DOHH2 (cell line): ENCODE results near the gene SAMD8.
"Not testable (repeated sequence)": the region's sequence is repeated elsewhere in the genome, so short reads cannot be mapped to it uniquely, and the experiment has no call there.

Experiments used
- H3F3A ChIP-seq: fragments of 200-600 bp; sonication (generic), shearing (Covaris generic); 2 replicates; pipeline ENCODE4 v1.6.0; 2016; ENCODE audit warnings: antibody characterized with exemption, mild to moderate bottlenecking; ENCODE audit not compliant: control insufficient read depth, insufficient read depth
- H3K27ac ChIP-seq: fragments of 200-600 bp; sonication (generic); 2 replicates; pipeline ENCODE4 v1.5.1; 2014; ENCODE audit warnings: low read depth, mild to moderate bottlenecking, low read length, moderate library complexity
- H3K27me3 ChIP-seq: fragments of 200-600 bp; sonication (generic); 2 replicates; pipeline ENCODE4 v1.6.1; 2014; ENCODE audit warnings: mild to moderate bottlenecking, low read length, mixed read lengths; ENCODE audit not compliant: control insufficient read depth
- H3K36me3 ChIP-seq: fragments of 200-600 bp; sonication (generic); 2 replicates; pipeline ENCODE4 v1.6.1; 2014; ENCODE audit warnings: mild to moderate bottlenecking, low read length, moderate library complexity, mixed read lengths; ENCODE audit not compliant: control insufficient read depth
- H3K4me1 ChIP-seq: fragments of 200-600 bp; sonication (generic); 2 replicates; pipeline ENCODE4 v1.6.1; 2014; ENCODE audit warnings: mild to moderate bottlenecking, low read length, mixed read lengths; ENCODE audit not compliant: control insufficient read depth
- H3K4me2 ChIP-seq: fragments of 200-600 bp; sonication (generic); 2 replicates; pipeline ENCODE4 v1.6.0; 2014; ENCODE audit warnings: mild to moderate bottlenecking, low read length, moderate library complexity
- H3K4me3 ChIP-seq: fragments of 200-600 bp; sonication (generic); 2 replicates; pipeline ENCODE4 v1.5.1; 2014; ENCODE audit warnings: mild to moderate bottlenecking, low read length, mixed read lengths
- H3K79me2 ChIP-seq: fragments of 200-600 bp; sonication (generic); 2 replicates; pipeline ENCODE4 v1.6.1; 2014; ENCODE audit warnings: mild to moderate bottlenecking, low read length, mixed read lengths; ENCODE audit not compliant: control insufficient read depth
- H3K9me2 ChIP-seq: fragments of 200-600 bp; sonication (generic); replicated peaks from 2 replicates; pipeline ENCODE4 v1.6.1; 2014; ENCODE audit warnings: mild to moderate bottlenecking, low read length, mixed read lengths; ENCODE audit not compliant: control insufficient read depth
- H3K9me3 ChIP-seq: fragments of 200-600 bp; sonication (generic); 2 replicates; pipeline ENCODE4 v1.6.1; 2014; ENCODE audit warnings: antibody characterized with exemption, low read length, mixed read lengths; ENCODE audit not compliant: control insufficient read depth, insufficient read depth
- H4K20me1 ChIP-seq: fragments of 200-600 bp; sonication (generic); 2 replicates; pipeline ENCODE4 v1.6.0; 2014; ENCODE audit warnings: low read depth, mild to moderate bottlenecking, antibody characterized with exemption, low read length, moderate library complexity; ENCODE audit not compliant: control insufficient read depth, insufficient read depth
- EZH2phosphoT487 ChIP-seq: fragments of 200-600 bp; sonication (generic); IDR thresholded peaks from 2 replicates; pipeline ENCODE4 v1.6.1; 2017; ENCODE audit warnings: borderline replicate concordance, mild to moderate bottlenecking, antibody characterized with exemption, low read length, moderate library complexity, mixed read lengths
- TF ChIP-seq, protein P1 (sequence below): fragments of 200-600 bp; sonication (generic); IDR thresholded peaks from one replicate; pipeline ENCODE4 v1.5.1; 2014; ENCODE audit warnings: antibody characterized with exemption, mild to moderate bottlenecking, low read depth, low read length; ENCODE audit not compliant: poor library complexity, severe bottlenecking

The SAMD8 gene

DNA sequence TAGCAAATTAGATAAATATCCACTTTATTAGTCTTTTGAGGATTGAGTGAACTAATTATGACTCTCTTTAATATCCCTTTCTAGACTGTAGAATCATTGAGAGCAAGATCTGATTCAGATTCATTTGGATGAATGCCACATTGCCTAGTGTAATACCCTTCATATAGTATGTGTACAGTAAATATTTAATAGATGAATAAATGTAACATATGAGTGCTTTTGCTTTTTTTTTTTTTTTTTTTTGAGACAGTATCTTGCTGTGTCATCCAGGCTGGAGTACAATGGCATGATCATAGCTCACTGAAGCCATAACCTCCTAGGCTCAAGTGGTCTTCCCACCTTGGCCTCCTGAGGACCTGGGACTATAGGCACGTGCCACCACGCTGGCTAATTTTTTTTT, 14.8 kb downstream of the SAMD8 start:
- peaks cover 23% of the 10 kb centered on the region for H3K4me1 ChIP-seq
- 0 out of 2 replicates have a peak, but pooled peaks cover 8% of the 10 kb centered on the region for H4K20me1 ChIP-seq
- no peak overlapping the region for H3K4me3 ChIP-seq
- H3K79me2 ChIP-seq: peaks cover 66% of the 10 kb centered on the region
- no peaks in the 10 kb centered on the region for H3K9me2 ChIP-seq
- H3F3A ChIP-seq: peaks cover 9% of the 10 kb centered on the region; the same call in 1 of the 2 replicates
- no peaks in the 10 kb centered on the region for H3K9me3 ChIP-seq
- H3K4me2 ChIP-seq: no peak overlapping the region
- H3K27me3 ChIP-seq: no peaks in the 10 kb centered on the region
- no peak overlapping the region for H3K27ac ChIP-seq
- no peaks in the 10 kb centered on the region; the same call in 1 of the 2 replicates for H3K36me3 ChIP-seq
- no peak for TF ChIP-seq EZH2phosphoT487
- TF ChIP-seq, protein P1, sequence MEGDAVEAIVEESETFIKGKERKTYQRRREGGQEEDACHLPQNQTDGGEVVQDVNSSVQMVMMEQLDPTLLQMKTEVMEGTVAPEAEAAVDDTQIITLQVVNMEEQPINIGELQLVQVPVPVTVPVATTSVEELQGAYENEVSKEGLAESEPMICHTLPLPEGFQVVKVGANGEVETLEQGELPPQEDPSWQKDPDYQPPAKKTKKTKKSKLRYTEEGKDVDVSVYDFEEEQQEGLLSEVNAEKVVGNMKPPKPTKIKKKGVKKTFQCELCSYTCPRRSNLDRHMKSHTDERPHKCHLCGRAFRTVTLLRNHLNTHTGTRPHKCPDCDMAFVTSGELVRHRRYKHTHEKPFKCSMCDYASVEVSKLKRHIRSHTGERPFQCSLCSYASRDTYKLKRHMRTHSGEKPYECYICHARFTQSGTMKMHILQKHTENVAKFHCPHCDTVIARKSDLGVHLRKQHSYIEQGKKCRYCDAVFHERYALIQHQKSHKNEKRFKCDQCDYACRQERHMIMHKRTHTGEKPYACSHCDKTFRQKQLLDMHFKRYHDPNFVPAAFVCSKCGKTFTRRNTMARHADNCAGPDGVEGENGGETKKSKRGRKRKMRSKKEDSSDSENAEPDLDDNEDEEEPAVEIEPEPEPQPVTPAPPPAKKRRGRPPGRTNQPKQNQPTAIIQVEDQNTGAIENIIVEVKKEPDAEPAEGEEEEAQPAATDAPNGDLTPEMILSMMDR: no peak

DNA sequence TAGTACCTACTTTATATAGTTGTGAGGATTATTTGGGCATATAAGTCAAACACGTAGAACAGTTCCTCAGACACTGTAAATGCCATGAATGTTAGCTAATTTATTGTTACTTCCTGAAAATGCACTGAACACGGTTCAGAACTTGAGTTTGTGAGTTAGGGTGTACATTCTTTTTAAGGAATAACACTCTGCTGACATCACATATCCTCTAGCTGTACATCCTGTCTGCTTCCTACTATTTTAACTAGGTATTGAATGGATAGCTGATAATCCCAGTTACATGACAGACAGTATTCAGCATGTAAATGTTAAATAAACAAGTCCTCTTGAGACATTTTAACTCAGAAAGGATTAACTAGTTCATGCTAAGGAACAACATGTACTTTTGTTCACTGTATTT, 16.0 kb downstream of the SAMD8 start:
- peaks cover 9% of the 10 kb centered on the region; the same call in 1 of the 2 replicates for H3F3A ChIP-seq
- no peak overlapping the region for H3K4me2 ChIP-seq
- TF ChIP-seq, protein P1: no peak
- TF ChIP-seq EZH2phosphoT487: no peak
- H3K27me3 ChIP-seq: no peaks in the 10 kb centered on the region
- H3K9me3 ChIP-seq: no peaks in the 10 kb centered on the region
- no peak overlapping the region for H3K4me3 ChIP-seq
- H3K36me3 ChIP-seq: no peaks in the 10 kb centered on the region; the same call in 1 of the 2 replicates
- H3K79me2 ChIP-seq: peaks cover 64% of the 10 kb centered on the region
- no peak overlapping the region for H3K27ac ChIP-seq
- 0 out of 2 replicates have a peak, but pooled peaks cover 7% of the 10 kb centered on the region for H4K20me1 ChIP-seq
- H3K9me2 ChIP-seq: no peaks in the 10 kb centered on the region
- peaks cover 23% of the 10 kb centered on the region for H3K4me1 ChIP-seq

DNA sequence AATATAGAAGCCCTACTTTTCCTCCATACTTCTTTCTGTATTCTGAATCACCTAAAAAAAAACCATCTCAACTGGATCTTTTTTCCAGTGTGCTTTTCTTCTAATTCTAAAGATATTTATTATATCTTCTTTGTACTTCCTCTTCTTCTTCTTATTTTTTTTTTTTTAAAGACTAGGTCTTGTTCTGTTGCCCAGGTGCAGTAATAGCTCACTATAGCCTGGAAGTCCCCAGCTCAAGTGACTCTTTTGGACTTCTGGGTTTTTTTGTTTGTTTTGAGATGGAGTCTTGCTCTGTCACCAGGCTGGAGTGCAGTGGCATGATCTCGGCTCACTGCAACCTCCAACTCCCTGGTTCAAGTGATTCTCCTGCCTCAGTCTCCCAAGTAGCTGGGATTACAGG, 17.5 kb downstream of the SAMD8 start:
- H3K79me2 ChIP-seq: peaks cover 65% of the 10 kb centered on the region
- not testable (repeated sequence) for H3K36me3 ChIP-seq

DNA sequence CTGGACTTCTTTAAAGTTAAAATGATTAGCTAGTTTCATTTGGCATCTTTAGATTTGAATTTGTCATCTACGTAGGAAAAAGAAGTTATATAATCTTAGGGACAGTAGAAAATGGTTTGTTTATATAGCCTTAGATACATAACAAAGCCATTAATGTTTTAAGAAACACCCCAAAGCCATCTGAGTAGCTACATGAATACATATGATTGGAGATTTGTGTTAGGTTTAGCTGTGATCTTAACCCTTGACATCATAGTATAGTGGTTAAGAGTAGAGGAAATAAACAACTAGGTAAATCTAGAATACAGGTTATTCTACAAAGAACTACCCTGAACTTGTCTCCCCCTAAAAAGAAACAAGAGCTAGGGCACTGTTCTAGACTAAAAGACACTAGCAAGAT, 18.1 kb downstream of the SAMD8 start:
- no peak for TF ChIP-seq EZH2phosphoT487
- TF ChIP-seq, protein P1: no peak
- Histone ChIP-seq H3K9me3 (no peaks in the 10 kb centered on the region), H3F3A (peaks cover 9% of the 10 kb centered on the region; the same call in 1 of the 2 replicates), H3K9me2 (no peaks in the 10 kb centered on the region), H3K79me2 (peaks cover 65% of the 10 kb centered on the region), H3K27ac (no peak overlapping the region), H3K4me1 (peaks cover 23% of the 10 kb centered on the region), H4K20me1 (0 out of 2 replicates have a peak, but pooled peaks cover 4% of the 10 kb centered on the region), H3K27me3 (no peaks in the 10 kb centered on the region), H3K4me2 (no peak overlapping the region), H3K4me3 (no peak overlapping the region), H3K36me3 (no peaks in the 10 kb centered on the region; the same call in 1 of the 2 replicates)

More for the DNA sequence above, 17.5 kb downstream of the SAMD8 start:
- not testable (repeated sequence) for H3K27ac ChIP-seq, H3K9me2 ChIP-seq, H3K9me3 ChIP-seq, H4K20me1 ChIP-seq, H3K27me3 ChIP-seq, H3F3A ChIP-seq, H3K4me3 ChIP-seq
- peak overlapping the region; percentile 30 for H3K4me2 ChIP-seq
- peaks cover 23% of the 10 kb centered on the region for H3K4me1 ChIP-seq

DNA sequence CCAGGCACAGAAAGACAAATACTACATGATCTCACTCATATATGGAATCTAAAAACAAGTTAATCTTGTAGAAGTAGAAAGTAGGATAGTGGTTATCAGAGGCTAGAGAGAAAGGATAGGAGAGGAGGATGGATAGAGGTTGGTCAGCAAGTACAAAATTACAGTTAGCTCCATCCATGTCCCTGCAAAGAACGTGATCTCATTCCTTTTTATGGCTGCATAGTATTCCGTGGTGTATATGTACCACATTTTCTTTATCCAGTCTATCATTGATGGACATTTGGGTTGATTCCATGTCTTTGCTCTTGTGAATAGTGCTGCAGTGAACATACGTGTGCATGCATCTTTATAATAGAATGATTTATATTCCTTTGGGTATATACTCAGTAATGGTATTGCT, 22.2 kb downstream of the SAMD8 start:
- H3F3A ChIP-seq, H3K9me2 ChIP-seq, H3K27ac ChIP-seq, H4K20me1 ChIP-seq, H3K9me3 ChIP-seq, H3K4me3 ChIP-seq, H3K36me3 ChIP-seq, H3K27me3 ChIP-seq, H3K4me2 ChIP-seq: not testable (repeated sequence)
- Histone ChIP-seq H3K4me1 (peaks cover 10% of the 10 kb centered on the region), H3K79me2 (peaks cover 57% of the 10 kb centered on the region)
